ENCODE data around the gene KCNK10.

DNA sequence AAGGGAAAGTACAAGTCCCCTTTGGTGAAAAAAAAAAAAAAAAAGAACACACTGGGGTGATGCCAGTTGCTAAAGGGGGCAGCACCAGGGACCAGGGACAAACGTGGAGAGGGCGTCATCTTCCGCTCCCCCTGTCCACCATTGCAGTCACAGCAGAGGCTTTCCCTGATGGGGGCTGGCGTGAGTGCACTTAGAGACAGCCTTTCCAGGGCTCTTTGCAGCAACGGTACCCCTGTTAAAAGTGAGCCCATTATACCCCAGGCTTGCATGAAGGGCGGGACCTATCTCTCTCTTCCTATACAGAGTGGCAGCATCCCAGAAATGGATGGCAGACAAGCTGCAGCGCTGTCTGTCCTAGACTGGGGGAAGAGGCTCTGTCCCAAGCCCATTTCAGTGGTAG, 155.0 kb downstream of the KCNK10 start:
- TF ChIP-seq TAF1 (IDR thresholded peaks at IDR 0.05; ENCODE audit: borderline replicate concordance, low read depth, low read length) (no peak), JUND (IDR thresholded peaks at IDR 0.05) (no peak), RXRA (IDR thresholded peaks at IDR 0.05; ENCODE audit: borderline replicate concordance, low read depth) (no peak), EP300 (IDR thresholded peaks at IDR 0.05; ENCODE audit: borderline replicate concordance in 1 of 2, low read depth in 1 of 2, low read length in 1 of 2) (no peak), SMC3 (IDR thresholded peaks at IDR 0.05; ENCODE audit: low read depth, low read length) (no peak), MXI1 (IDR thresholded peaks at IDR 0.05; ENCODE audit: low read depth, low read length) (no peak), NRF1 (IDR thresholded peaks at IDR 0.05; ENCODE audit: low read depth, low read length) (no peak), POLR2AphosphoS5 (IDR thresholded peaks at IDR 0.05; ENCODE audit: low read depth, low read length) (no peak)
- TF ChIP-seq, protein P1, sequence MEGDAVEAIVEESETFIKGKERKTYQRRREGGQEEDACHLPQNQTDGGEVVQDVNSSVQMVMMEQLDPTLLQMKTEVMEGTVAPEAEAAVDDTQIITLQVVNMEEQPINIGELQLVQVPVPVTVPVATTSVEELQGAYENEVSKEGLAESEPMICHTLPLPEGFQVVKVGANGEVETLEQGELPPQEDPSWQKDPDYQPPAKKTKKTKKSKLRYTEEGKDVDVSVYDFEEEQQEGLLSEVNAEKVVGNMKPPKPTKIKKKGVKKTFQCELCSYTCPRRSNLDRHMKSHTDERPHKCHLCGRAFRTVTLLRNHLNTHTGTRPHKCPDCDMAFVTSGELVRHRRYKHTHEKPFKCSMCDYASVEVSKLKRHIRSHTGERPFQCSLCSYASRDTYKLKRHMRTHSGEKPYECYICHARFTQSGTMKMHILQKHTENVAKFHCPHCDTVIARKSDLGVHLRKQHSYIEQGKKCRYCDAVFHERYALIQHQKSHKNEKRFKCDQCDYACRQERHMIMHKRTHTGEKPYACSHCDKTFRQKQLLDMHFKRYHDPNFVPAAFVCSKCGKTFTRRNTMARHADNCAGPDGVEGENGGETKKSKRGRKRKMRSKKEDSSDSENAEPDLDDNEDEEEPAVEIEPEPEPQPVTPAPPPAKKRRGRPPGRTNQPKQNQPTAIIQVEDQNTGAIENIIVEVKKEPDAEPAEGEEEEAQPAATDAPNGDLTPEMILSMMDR (IDR thresholded peaks at IDR 0.05), result no peak
- TF ChIP-seq, protein P2, sequence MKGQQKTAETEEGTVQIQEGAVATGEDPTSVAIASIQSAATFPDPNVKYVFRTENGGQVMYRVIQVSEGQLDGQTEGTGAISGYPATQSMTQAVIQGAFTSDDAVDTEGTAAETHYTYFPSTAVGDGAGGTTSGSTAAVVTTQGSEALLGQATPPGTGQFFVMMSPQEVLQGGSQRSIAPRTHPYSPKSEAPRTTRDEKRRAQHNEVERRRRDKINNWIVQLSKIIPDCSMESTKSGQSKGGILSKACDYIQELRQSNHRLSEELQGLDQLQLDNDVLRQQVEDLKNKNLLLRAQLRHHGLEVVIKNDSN (IDR thresholded peaks at IDR 0.05; ENCODE audit: borderline replicate concordance, low read depth), result no peak
- TF ChIP-seq, protein P3, sequence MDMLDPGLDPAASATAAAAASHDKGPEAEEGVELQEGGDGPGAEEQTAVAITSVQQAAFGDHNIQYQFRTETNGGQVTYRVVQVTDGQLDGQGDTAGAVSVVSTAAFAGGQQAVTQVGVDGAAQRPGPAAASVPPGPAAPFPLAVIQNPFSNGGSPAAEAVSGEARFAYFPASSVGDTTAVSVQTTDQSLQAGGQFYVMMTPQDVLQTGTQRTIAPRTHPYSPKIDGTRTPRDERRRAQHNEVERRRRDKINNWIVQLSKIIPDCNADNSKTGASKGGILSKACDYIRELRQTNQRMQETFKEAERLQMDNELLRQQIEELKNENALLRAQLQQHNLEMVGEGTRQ (IDR thresholded peaks at IDR 0.05; ENCODE audit: borderline replicate concordance, low read depth, low read length), result no peak
- TF ChIP-seq, protein P4, sequence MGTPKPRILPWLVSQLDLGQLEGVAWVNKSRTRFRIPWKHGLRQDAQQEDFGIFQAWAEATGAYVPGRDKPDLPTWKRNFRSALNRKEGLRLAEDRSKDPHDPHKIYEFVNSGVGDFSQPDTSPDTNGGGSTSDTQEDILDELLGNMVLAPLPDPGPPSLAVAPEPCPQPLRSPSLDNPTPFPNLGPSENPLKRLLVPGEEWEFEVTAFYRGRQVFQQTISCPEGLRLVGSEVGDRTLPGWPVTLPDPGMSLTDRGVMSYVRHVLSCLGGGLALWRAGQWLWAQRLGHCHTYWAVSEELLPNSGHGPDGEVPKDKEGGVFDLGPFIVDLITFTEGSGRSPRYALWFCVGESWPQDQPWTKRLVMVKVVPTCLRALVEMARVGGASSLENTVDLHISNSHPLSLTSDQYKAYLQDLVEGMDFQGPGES (IDR thresholded peaks at IDR 0.05; ENCODE audit: low read depth, low read length), result no peak
- TF ChIP-seq, protein P5, sequence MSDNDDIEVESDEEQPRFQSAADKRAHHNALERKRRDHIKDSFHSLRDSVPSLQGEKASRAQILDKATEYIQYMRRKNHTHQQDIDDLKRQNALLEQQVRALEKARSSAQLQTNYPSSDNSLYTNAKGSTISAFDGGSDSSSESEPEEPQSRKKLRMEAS (IDR thresholded peaks at IDR 0.05; ENCODE audit: low read depth), result no peak
- TF ChIP-seq, protein P6, sequence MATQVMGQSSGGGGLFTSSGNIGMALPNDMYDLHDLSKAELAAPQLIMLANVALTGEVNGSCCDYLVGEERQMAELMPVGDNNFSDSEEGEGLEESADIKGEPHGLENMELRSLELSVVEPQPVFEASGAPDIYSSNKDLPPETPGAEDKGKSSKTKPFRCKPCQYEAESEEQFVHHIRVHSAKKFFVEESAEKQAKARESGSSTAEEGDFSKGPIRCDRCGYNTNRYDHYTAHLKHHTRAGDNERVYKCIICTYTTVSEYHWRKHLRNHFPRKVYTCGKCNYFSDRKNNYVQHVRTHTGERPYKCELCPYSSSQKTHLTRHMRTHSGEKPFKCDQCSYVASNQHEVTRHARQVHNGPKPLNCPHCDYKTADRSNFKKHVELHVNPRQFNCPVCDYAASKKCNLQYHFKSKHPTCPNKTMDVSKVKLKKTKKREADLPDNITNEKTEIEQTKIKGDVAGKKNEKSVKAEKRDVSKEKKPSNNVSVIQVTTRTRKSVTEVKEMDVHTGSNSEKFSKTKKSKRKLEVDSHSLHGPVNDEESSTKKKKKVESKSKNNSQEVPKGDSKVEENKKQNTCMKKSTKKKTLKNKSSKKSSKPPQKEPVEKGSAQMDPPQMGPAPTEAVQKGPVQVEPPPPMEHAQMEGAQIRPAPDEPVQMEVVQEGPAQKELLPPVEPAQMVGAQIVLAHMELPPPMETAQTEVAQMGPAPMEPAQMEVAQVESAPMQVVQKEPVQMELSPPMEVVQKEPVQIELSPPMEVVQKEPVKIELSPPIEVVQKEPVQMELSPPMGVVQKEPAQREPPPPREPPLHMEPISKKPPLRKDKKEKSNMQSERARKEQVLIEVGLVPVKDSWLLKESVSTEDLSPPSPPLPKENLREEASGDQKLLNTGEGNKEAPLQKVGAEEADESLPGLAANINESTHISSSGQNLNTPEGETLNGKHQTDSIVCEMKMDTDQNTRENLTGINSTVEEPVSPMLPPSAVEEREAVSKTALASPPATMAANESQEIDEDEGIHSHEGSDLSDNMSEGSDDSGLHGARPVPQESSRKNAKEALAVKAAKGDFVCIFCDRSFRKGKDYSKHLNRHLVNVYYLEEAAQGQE (IDR thresholded peaks at IDR 0.05; ENCODE audit: low read depth, low read length), result no peak

Data from SK-N-SH (cell line).